ENCODE measurements around the gene DMC1. TPM values are rescaled to one million over a fixed set of nuclear protein-coding genes. Genes with fewer than 3 reads are reported as not detected.
A peak's percentile ranks its signal among the peaks of the same experiment; 100 is the strongest.

DMC1 gene
- total RNA-seq, 2 donors from 2014 or later = 0.23 to 3.2 TPM

DNA sequence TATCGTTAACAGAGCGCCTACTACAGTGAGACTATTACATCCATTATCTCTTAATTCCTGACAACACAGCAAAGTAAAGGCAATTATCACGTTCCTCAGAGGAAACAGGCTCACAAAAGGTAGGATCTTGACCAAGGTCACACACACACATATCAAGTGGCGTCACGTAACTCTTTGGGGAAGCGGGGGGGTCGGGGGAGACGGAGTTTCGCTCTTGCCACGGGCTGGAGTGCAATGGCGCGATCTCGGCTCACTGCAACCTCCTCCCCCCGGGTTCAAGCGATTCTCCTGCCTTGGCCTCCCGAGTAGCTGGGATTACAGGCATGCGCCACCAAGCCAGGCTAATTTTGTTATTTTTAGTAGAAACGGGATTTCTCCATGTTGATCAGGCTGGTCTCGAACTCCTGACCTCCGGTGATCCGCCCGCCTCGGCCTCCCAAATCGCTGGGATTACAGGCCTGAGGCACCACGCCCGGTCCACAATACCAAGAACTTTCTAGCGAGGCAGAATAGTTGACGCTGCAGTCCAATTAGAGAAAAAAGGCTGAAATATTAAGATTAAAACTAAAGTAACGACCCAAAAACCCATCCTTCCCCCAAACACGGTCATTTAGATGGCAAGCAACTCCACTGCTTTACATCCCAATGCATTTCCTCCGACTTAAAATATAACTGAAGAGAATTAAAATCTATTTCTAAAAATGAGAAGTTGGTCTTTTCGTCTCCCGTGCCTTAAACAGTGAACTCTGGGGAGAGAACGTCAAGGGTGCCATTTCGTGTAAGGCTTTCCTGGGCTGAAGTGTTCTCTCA, 65.0 kb downstream of the DMC1 start:
- Histone ChIP-seq H3K4me1 (replicated peaks) (no peaks in the 10 kb centered on the region), H3K4me3 (peak overlapping the region; percentile 87 to 88), H3K36me3 (peaks cover 0 to 4% of the 10 kb centered on the region in 2 donors), H3K27ac (peak overlapping the region; percentile 100), H3K9me3 (no peaks in the 10 kb centered on the region), H3K27me3 (replicated peaks; ENCODE audit: insufficient read depth) (no peaks in the 10 kb centered on the region)
- peak; percentile 33 for DNase-seq (ENCODE audit: low spot score)
- TF ChIP-seq POLR2AphosphoS5 (IDR thresholded peaks at IDR 0.05) = no peak
- peak; percentile 8 for TF ChIP-seq POLR2A (IDR thresholded peaks at IDR 0.05)
- intact Hi-C loops (cut with DNase I) = loop anchor here (10.0 kb wide), 1 partner anchor 200 kb away; the partner anchor contains the start of genes GTPBP1 and JOSD1
- under 1% methylated on average over 35 of the region's 35 CpGs for WGBS

DNA sequence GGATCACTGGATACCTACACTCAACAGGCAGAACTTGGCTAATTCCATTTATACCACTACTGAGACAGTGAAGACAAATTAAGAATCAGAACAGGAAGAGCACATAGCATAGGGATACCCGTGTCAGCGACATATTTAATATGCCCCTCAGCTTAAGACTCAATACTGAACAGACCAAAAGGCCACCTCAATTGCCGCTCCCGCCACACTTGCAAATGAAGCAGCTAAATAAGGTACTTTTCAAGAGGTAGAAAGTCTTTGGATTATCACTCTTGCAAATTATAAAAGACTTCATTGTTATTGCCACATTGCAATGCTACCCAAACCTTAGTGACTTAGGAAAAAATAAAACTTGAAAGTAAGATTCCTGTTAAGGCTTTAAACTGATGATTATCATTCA, 67.0 kb downstream of the DMC1 start:
- H3K4me3 ChIP-seq = peak overlapping the region in 1 of 2 donors; percentile 87
- DNase-seq (ENCODE audit: low spot score) = no peak
- TF ChIP-seq POLR2AphosphoS5 (IDR thresholded peaks at IDR 0.05) (no peak), POLR2A (IDR thresholded peaks at IDR 0.05) (no peak)
- TF ChIP-seq, protein P1, sequence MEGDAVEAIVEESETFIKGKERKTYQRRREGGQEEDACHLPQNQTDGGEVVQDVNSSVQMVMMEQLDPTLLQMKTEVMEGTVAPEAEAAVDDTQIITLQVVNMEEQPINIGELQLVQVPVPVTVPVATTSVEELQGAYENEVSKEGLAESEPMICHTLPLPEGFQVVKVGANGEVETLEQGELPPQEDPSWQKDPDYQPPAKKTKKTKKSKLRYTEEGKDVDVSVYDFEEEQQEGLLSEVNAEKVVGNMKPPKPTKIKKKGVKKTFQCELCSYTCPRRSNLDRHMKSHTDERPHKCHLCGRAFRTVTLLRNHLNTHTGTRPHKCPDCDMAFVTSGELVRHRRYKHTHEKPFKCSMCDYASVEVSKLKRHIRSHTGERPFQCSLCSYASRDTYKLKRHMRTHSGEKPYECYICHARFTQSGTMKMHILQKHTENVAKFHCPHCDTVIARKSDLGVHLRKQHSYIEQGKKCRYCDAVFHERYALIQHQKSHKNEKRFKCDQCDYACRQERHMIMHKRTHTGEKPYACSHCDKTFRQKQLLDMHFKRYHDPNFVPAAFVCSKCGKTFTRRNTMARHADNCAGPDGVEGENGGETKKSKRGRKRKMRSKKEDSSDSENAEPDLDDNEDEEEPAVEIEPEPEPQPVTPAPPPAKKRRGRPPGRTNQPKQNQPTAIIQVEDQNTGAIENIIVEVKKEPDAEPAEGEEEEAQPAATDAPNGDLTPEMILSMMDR (IDR thresholded peaks at IDR 0.05) = no peak
- 24% methylated on average over 4 of the region's 4 CpGs for WGBS
- H3K36me3 ChIP-seq = peaks cover 6 to 11% of the 10 kb centered on the region in 2 donors
- H3K9me3 ChIP-seq = no peaks in the 10 kb centered on the region
- H3K27me3 ChIP-seq (replicated peaks; ENCODE audit: insufficient read depth) = no peaks in the 10 kb centered on the region
- H3K4me1 ChIP-seq (replicated peaks) = no peaks in the 10 kb centered on the region
- intact Hi-C loops (cut with DNase I) = loop anchor here (10.0 kb wide), 1 partner anchor 202 kb away; the partner anchor contains the start of genes GTPBP1 and JOSD1
- peak overlapping the region in 1 of 2 donors; percentile 100 for H3K27ac ChIP-seq

DNA sequence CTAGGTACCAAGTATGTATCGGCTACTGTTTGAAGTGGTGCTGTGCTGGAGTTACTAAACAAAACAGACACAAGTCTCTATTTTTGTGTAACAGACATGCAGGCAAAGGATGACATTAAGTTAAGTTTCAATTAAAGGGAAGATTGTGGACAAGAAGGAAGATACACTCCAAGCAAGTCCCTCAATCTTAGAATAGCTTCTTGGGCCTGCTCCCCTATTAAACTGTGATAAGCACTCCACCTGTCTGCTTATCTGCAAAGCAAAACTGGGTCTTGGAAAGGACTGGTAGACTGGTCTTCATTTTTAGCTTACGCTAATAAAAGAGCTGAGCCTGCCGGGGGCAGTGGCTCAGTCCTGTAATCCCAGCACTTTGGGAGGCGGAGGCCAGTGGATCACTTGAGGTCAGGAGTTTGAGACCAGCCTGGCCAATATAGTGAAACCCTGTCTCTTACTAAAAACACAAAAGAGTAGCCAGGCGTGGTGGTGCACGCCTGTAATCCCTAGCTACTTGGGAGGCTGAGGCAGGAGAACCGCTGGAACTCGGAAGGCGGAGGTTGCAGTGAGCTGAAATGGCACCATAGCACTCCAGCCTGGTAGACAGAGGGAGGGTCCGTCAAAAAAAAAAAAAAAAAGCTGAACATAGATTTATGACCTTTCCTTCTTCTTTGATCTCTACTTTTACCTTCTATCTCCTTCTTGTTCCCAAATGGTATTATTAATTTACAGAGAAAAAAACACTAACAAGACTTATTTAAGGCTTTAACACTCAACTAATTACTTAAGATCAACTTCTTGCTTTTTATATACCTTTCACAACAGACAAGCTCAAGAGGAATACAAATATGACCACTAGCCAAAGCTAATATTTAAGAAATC, 67.9 kb downstream of the DMC1 start:
- peak overlapping the region in 1 of 2 donors; percentile 100 for H3K27ac ChIP-seq

DNA sequence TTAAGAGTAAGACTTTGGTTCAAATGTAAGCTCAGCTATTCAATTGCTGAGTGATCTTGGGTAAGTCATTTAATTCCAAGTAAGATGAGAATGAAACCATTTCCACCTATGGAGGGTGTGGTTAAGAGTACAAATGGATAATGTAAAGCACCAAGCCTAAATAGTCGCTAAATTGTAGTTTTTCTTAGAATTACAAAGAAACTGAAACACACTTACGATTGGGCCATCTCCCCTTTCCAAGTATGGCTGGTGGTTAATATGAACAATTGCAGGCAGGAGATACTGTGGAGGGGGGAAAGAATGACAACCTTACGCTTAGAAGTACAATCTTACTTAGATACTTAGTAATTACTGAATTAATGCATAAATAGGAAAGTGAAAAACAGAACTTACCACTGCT, 72.1 kb downstream of the DMC1 start:
- H3K4me3 ChIP-seq = no peak overlapping the region
- H3K27ac ChIP-seq = no peak overlapping the region
- H3K9me3 ChIP-seq = no peaks in the 10 kb centered on the region
- H3K27me3 ChIP-seq (replicated peaks; ENCODE audit: insufficient read depth) = no peaks in the 10 kb centered on the region
- intact Hi-C loops (cut with DNase I) = no loop called here
- DNase-seq (ENCODE audit: low spot score) = no peak
- TF ChIP-seq POLR2A (IDR thresholded peaks at IDR 0.05) (no peak), POLR2AphosphoS5 (IDR thresholded peaks at IDR 0.05) (no peak)
- TF ChIP-seq, protein P1 (IDR thresholded peaks at IDR 0.05) = no peak
- 93% methylated on average over 3 of the region's 3 CpGs for WGBS
- peaks cover 36 to 52% of the 10 kb centered on the region in 2 donors for H3K36me3 ChIP-seq
- H3K4me1 ChIP-seq (replicated peaks) = peaks cover 4% of the 10 kb centered on the region

More for the DNA sequence above, 67.9 kb downstream of the DMC1 start:
- WGBS = 80% methylated on average over 10 of the region's 10 CpGs
- H3K4me3 ChIP-seq = no peak overlapping the region
- no peak for DNase-seq (ENCODE audit: low spot score)
- TF ChIP-seq POLR2A (IDR thresholded peaks at IDR 0.05) = no peak
- TF ChIP-seq, protein P1 (IDR thresholded peaks at IDR 0.05) = no peak
- no peak for TF ChIP-seq POLR2AphosphoS5 (IDR thresholded peaks at IDR 0.05)
- peaks cover 10 to 16% of the 10 kb centered on the region in 2 donors for H3K36me3 ChIP-seq
- H3K27me3 ChIP-seq (replicated peaks; ENCODE audit: insufficient read depth) = no peaks in the 10 kb centered on the region
- no peaks in the 10 kb centered on the region for H3K4me1 ChIP-seq (replicated peaks)
- intact Hi-C loops (cut with DNase I) = loop anchor here (10.0 kb wide), 1 partner anchor 203 kb away; the partner anchor contains the start of genes GTPBP1 and JOSD1
- no peaks in the 10 kb centered on the region for H3K9me3 ChIP-seq

DNA sequence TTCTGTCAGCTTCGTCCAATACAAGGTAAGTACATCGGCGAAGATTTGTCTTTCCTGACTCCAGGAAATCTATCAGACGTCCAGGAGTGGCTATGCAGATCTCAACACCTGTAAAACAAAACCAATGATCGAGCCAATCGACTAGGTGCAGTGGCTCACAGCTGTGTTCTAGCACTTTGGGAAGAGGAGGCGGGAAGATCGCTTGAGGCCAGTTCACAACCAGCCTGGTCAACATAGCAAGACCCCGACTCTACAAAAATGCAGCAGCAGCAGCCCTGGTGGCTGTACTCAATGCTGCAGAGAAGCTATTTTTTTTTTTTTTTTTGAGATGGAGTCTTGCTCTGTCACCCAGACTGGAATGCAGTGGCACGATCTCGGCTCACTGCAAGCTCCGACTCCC, 75.0 kb downstream of the DMC1 start:
- Histone ChIP-seq H3K36me3 (peaks cover 38 to 69% of the 10 kb centered on the region in 2 donors), H3K4me1 (replicated peaks) (peaks cover 4% of the 10 kb centered on the region), H3K27me3 (replicated peaks; ENCODE audit: insufficient read depth) (no peaks in the 10 kb centered on the region), H3K27ac (no peak overlapping the region), H3K9me3 (no peaks in the 10 kb centered on the region), H3K4me3 (no peak overlapping the region)
- DNase-seq (ENCODE audit: low spot score) = no peak
- WGBS = 87% methylated on average over 12 of the region's 12 CpGs
- TF ChIP-seq, protein P1 (IDR thresholded peaks at IDR 0.05) = no peak
- no peak for TF ChIP-seq POLR2AphosphoS5 (IDR thresholded peaks at IDR 0.05)
- no peak for TF ChIP-seq POLR2A (IDR thresholded peaks at IDR 0.05)
- intact Hi-C loops (cut with DNase I) = no loop called here
